ENCODE results near the gene FUNDC1. TPM values are rescaled to one million over a fixed set of nuclear protein-coding genes. Genes with fewer than 3 reads are reported as not detected.
"Not testable (repeated sequence)": the region's sequence is repeated elsewhere in the genome, so short reads cannot be mapped to it uniquely, and the experiment has no call there.

FUNDC1 gene, protein sequence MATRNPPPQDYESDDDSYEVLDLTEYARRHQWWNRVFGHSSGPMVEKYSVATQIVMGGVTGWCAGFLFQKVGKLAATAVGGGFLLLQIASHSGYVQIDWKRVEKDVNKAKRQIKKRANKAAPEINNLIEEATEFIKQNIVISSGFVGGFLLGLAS
- polyA plus RNA-seq (2014; cell fraction: cytosol; rRNA removed), result 23.2 and 27.6 TPM in 2 replicates
- 11.6 and 15.1 TPM in 2 replicates for polyA plus RNA-seq (2014; cell fraction: nucleus; rRNA removed)

- DNase-seq (ENCODE audit: low spot score), result peak; percentile 94
Observed at GRCh38 chrX:44542567-44543325, at the start of gene FUNDC1. Gene FUNDC1 (minus strand): TSS chrX:44542859. CDS start chrX:44542832, 27 bp downstream.

GRCh38 chrX:44585866-44586265 lies 43.2 kb upstream of the FUNDC1 start:
- DNase-seq (ENCODE audit: low spot score), result no peak

- DNase-seq (ENCODE audit: low spot score), result no peak
Observed at GRCh38 chrX:44580466-44580865, 37.8 kb upstream of the FUNDC1 start.

- DNase-seq (ENCODE audit: low spot score), result no peak
Observed at GRCh38 chrX:44572340-44572938, 29.8 kb upstream of the FUNDC1 start.

- DNase-seq (ENCODE audit: low spot score), result no peak
Observed at GRCh38 chrX:44570522-44570921, 27.9 kb upstream of the FUNDC1 start.

DNA sequence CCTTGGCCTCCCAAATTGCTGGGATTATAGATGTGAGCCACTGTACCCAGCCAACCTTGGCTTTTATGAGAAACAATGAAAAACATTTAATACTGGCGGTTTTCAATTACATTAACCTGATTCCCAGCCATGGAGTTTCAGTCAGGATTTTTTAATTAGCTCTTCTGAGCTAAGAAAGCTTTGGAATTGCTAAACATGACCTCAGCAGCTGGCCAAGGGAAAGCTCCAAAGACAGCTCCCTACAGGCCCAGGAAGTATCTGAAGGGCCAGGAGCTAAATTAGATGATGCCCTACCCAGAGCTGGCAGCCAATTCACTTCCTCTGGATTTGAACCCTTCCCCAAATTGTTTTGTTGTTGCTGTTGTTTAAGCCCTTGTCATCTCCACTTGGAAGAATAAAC lies 26.5 kb upstream of the FUNDC1 start:
- no peak for DNase-seq (ENCODE audit: low spot score)

- no peak for DNase-seq (ENCODE audit: low spot score)
Observed at GRCh38 chrX:44568196-44568595, 25.5 kb upstream of the FUNDC1 start.

GRCh38 chrX:44561896-44562295 lies 19.2 kb upstream of the FUNDC1 start:
- not testable (repeated sequence) for DNase-seq (ENCODE audit: low spot score)

DNA sequence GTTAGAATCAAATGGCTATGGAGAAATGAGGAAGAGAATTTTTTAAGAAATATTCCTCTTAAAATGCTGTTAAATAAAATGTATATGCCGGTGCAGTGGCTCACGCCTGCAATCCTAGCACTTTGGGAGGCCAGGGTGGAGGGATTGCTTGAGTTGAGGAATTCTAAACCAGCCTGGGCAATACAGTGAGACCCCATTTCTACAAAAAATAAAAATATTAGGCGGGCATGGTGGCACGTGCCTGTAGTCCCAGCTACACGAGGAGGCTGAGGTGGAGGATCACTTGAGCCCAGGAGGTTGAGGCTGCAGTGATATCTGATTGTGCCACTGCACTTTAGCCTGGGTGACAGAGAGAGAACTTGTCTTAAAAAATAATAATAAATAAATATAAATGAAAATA lies 7.9 kb upstream of the FUNDC1 start:
- DNase-seq (ENCODE audit: low spot score), result no peak

DNA sequence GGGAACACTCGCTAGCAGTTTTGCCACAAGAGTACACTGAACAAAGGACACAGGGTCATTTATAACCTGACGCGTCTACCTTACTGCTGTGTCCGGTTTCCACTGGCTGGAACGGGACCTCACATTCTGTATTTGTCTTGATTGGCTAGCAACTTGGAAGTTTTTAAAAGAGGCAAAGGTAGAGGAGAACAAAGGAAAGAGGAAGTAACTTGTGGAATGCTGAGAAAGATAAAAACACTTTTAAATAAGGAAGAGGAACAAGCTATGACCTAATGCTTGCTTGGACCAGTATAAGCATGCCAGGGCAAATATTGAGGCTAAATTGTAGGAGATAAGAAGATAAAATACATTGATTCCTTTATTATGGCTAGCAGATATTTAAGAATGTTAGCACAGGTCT lies 2.8 kb upstream of the FUNDC1 start:
- not testable (repeated sequence) for DNase-seq (ENCODE audit: low spot score)

- no peak for DNase-seq (ENCODE audit: low spot score)
Observed at GRCh38 chrX:44544036-44544435, 1.4 kb upstream of the FUNDC1 start.

GRCh38 chrX:44536198-44536597 lies 6.5 kb downstream of the FUNDC1 start:
- DNase-seq (ENCODE audit: low spot score), result no peak

GRCh38 chrX:44529310-44529709 lies 13.3 kb downstream of the FUNDC1 start:
- no peak for DNase-seq (ENCODE audit: low spot score)

DNA sequence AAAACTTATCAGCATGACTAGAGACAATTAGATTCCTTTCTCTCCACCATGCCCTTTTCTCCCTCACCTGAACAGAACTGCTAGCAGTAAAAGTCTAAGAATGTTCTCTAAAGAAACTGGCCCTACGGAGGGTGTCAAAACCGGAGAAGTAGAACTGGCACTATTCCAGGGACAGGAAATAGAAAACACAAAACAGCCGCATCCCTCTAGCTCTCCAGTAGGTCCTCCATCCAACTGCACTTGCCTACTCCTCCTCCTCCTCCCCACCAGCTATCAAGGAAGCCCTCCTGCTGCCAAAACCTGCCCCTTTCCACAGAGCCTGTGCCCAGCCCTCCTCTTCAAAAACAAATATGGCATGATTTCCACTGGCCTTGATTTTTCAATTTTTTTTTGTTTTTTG lies 28.4 kb downstream of the FUNDC1 start:
- no peak for DNase-seq (ENCODE audit: low spot score)

DNA sequence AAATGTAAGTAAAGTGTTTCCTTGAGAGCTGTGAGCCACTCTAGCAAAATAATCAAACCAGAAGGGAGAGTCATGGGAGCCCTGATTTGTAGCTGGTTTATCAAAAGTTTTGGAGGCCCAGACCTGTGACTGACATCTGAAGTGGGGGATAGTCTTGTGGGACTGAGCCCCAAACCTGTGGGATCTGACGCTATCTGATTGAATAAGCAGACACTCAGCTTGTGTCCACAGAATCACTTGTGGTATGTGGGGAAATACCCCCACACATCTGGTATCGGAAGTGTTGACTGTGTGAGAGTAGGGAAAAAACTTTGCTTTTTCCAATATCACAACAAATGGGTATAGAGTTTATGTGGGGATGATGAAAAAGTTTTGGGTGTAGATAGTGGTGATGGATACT lies 35.4 kb downstream of the FUNDC1 start:
- no peak for DNase-seq (ENCODE audit: low spot score)

DNA sequence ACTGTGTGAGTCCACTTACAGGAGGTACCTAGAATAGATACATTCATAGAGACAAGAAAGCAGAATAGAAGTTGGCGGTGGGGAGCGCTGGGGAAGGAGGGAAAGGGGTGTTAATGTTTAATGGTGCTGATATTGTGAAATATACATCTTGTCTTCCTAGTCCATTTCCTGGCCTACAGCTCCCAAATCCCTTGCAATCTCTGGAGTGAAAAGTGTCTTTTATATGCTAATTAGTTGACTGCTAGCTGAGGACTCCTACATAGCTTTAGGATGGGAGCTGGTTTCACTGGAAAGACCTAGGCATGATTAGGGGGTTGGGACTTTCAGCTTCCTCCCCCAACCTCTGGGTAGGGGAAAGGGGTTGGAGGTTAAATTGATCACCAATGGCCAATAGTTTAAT lies 36.0 kb downstream of the FUNDC1 start:
- DNase-seq (ENCODE audit: low spot score), result no peak

- no peak for DNase-seq (ENCODE audit: low spot score)
Observed at GRCh38 chrX:44503560-44503959, 39.1 kb downstream of the FUNDC1 start.

DNA sequence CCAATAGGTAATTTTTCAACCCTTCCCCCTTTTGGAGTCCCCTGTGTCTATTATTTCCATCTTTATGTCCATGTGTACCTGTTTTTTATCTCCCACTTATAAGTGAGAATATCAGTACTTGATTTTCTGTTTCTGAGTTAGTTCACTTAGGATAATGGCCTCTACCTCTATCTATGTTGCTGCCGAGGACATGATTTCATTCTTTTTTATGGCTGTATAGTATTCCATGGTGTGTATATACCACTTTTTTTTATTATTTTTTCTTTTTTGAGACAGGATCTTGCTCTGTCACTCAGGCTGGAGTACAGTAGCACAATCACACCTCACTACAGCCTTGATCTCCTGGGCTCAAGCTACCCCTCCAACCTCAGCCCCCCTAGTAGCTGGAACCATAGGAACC lies 47.6 kb downstream of the FUNDC1 start:
- no peak for DNase-seq (ENCODE audit: low spot score)

DNA sequence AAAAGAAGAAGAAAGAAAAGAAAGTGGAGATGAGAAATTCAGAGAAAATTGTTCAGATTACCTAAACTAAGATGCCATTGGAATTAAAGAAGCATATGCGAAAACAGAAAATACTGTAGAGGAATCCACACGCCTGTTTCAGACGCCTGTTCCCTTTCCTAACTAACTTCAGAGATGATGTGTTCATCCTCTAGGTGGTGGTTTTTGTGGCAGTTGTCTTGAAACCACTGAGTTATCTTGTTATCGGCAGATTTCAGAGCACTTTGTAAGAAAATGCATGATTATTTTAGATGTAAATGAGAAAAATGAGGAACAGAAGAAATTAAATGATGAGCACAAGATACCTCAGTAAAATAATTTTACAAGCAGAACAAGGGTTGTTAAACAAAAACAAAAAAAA lies 48.3 kb downstream of the FUNDC1 start:
- DNase-seq (ENCODE audit: low spot score), result no peak

DNA sequence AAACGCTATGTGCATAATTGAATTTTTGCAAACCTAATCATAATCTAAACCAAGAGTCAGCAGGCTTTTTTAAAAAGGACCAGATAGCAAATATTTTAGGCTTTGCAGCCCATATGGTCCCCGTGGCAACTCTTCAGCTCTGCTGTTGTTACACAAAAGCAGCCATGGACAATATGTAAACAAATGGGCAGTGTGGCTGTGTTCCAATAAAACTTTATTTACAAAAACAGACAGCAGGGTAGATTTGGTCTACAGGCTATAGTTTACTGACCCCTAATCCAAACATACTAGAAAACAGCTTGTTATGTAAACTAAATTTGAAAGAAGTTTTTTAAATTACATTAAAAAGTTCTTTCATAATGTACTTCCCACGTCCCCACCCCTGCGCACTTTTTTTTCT lies 53.1 kb downstream of the FUNDC1 start:
- no peak for DNase-seq (ENCODE audit: low spot score)

- DNase-seq (ENCODE audit: low spot score), result no peak
Observed at GRCh38 chrX:44484607-44485146, 58.0 kb downstream of the FUNDC1 start.

- no peak for DNase-seq (ENCODE audit: low spot score)
Observed at GRCh38 chrX:44483965-44484606, 58.6 kb downstream of the FUNDC1 start.

All from SK-N-DZ (cell line).